DOHH2 (cell line): ENCODE data around the gene ALKBH7.

ENCODE experiments used
- H3F3A ChIP-seq: fragments of 200-600 bp; sonication (generic), shearing (Covaris generic); 2 replicates; pipeline ENCODE4 v1.6.0; 2016; ENCODE audit warnings: antibody characterized with exemption, mild to moderate bottlenecking; ENCODE audit not compliant: control insufficient read depth, insufficient read depth
- H3K27ac ChIP-seq: fragments of 200-600 bp; sonication (generic); 2 replicates; pipeline ENCODE4 v1.5.1; 2014; ENCODE audit warnings: low read depth, mild to moderate bottlenecking, low read length, moderate library complexity
- H3K27me3 ChIP-seq: fragments of 200-600 bp; sonication (generic); 2 replicates; pipeline ENCODE4 v1.6.1; 2014; ENCODE audit warnings: mild to moderate bottlenecking, low read length, mixed read lengths; ENCODE audit not compliant: control insufficient read depth
- H3K36me3 ChIP-seq: fragments of 200-600 bp; sonication (generic); 2 replicates; pipeline ENCODE4 v1.6.1; 2014; ENCODE audit warnings: mild to moderate bottlenecking, low read length, moderate library complexity, mixed read lengths; ENCODE audit not compliant: control insufficient read depth
- H3K4me1 ChIP-seq: fragments of 200-600 bp; sonication (generic); 2 replicates; pipeline ENCODE4 v1.6.1; 2014; ENCODE audit warnings: mild to moderate bottlenecking, low read length, mixed read lengths; ENCODE audit not compliant: control insufficient read depth
- H3K4me2 ChIP-seq: fragments of 200-600 bp; sonication (generic); 2 replicates; pipeline ENCODE4 v1.6.0; 2014; ENCODE audit warnings: mild to moderate bottlenecking, low read length, moderate library complexity
- H3K4me3 ChIP-seq: fragments of 200-600 bp; sonication (generic); 2 replicates; pipeline ENCODE4 v1.5.1; 2014; ENCODE audit warnings: mild to moderate bottlenecking, low read length, mixed read lengths
- H3K79me2 ChIP-seq: fragments of 200-600 bp; sonication (generic); 2 replicates; pipeline ENCODE4 v1.6.1; 2014; ENCODE audit warnings: mild to moderate bottlenecking, low read length, mixed read lengths; ENCODE audit not compliant: control insufficient read depth
- H3K9me2 ChIP-seq: fragments of 200-600 bp; sonication (generic); replicated peaks from 2 replicates; pipeline ENCODE4 v1.6.1; 2014; ENCODE audit warnings: mild to moderate bottlenecking, low read length, mixed read lengths; ENCODE audit not compliant: control insufficient read depth
- H3K9me3 ChIP-seq: fragments of 200-600 bp; sonication (generic); 2 replicates; pipeline ENCODE4 v1.6.1; 2014; ENCODE audit warnings: antibody characterized with exemption, low read length, mixed read lengths; ENCODE audit not compliant: control insufficient read depth, insufficient read depth
- H4K20me1 ChIP-seq: fragments of 200-600 bp; sonication (generic); 2 replicates; pipeline ENCODE4 v1.6.0; 2014; ENCODE audit warnings: low read depth, mild to moderate bottlenecking, antibody characterized with exemption, low read length, moderate library complexity; ENCODE audit not compliant: control insufficient read depth, insufficient read depth
- EZH2phosphoT487 ChIP-seq: fragments of 200-600 bp; sonication (generic); IDR thresholded peaks from 2 replicates; pipeline ENCODE4 v1.6.1; 2017; ENCODE audit warnings: borderline replicate concordance, mild to moderate bottlenecking, antibody characterized with exemption, low read length, moderate library complexity, mixed read lengths
- TF ChIP-seq, protein P1 (sequence below): fragments of 200-600 bp; sonication (generic); IDR thresholded peaks from one replicate; pipeline ENCODE4 v1.5.1; 2014; ENCODE audit warnings: antibody characterized with exemption, mild to moderate bottlenecking, low read depth, low read length; ENCODE audit not compliant: poor library complexity, severe bottlenecking

ALKBH7 gene

DNA sequence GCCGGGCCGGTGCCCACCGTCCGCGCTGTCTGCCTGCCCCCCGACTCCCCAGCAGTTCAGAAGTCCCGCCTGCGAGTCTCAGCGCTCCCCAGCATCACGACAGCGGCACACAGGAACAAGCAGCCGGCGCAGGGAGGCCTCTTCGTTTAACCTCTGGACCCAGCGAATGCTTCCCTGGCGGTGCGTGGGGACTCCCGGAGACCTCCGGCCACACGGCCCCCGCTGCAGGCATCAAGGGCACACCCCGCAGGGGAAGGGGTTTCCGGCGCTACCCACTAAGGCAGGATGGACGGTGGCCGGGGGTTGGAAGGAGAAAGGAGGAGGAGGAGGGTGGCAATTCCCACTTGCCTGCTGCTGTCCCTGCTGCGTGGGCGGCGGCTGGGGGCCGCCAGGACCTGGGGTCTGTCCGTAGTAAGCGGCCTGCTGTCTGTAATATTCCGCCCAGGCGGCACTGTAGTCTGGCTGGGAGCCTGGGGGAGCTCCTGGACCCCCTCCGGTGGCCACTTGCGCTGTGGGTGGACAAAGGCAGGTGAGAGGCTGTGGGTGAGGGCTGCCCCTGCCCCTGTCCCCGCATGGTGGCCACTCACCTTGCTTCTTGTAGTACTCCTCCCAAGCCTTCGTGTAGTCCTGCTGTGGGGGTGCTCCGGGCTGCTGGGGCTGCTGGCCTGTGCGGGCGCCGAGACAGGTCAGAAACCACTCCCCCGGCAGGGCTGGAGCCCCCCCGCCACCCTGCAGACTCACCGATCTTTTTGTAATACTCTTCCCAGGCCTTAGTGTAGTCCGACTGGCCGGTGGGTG, 42.4 kb downstream of the ALKBH7 start:
- Histone ChIP-seq H3K4me2 (no peak overlapping the region), H3K4me3 (no peak overlapping the region), H3K9me3 (no peaks in the 10 kb centered on the region), H3K79me2 (peaks cover 11% of the 10 kb centered on the region), H3K4me1 (no peaks in the 10 kb centered on the region), H3K9me2 (no peaks in the 10 kb centered on the region), H3K36me3 (peaks cover 69% of the 10 kb centered on the region), H3K27ac (no peak overlapping the region), H3K27me3 (no peaks in the 10 kb centered on the region), H3F3A (peaks cover 11% of the 10 kb centered on the region), H4K20me1 (peaks cover 5% of the 10 kb centered on the region; the same call in 1 of the 2 replicates)
- TF ChIP-seq, protein P1, sequence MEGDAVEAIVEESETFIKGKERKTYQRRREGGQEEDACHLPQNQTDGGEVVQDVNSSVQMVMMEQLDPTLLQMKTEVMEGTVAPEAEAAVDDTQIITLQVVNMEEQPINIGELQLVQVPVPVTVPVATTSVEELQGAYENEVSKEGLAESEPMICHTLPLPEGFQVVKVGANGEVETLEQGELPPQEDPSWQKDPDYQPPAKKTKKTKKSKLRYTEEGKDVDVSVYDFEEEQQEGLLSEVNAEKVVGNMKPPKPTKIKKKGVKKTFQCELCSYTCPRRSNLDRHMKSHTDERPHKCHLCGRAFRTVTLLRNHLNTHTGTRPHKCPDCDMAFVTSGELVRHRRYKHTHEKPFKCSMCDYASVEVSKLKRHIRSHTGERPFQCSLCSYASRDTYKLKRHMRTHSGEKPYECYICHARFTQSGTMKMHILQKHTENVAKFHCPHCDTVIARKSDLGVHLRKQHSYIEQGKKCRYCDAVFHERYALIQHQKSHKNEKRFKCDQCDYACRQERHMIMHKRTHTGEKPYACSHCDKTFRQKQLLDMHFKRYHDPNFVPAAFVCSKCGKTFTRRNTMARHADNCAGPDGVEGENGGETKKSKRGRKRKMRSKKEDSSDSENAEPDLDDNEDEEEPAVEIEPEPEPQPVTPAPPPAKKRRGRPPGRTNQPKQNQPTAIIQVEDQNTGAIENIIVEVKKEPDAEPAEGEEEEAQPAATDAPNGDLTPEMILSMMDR, result no peak
- no peak for TF ChIP-seq EZH2phosphoT487

GRCh38 chr19:6415591-6416190, 43.1 kb downstream of the ALKBH7 start:
- H3K9me2 ChIP-seq, result no peaks in the 10 kb centered on the region
- H3K4me1 ChIP-seq, result no peaks in the 10 kb centered on the region
- peaks cover 11% of the 10 kb centered on the region for H3F3A ChIP-seq
- H4K20me1 ChIP-seq, result peaks cover 8% of the 10 kb centered on the region
- TF ChIP-seq, protein P1, result no peak
- no peak for TF ChIP-seq EZH2phosphoT487
- H3K36me3 ChIP-seq, result peaks cover 76% of the 10 kb centered on the region
- peaks cover 18% of the 10 kb centered on the region for H3K79me2 ChIP-seq
- H3K4me3 ChIP-seq, result no peak overlapping the region
- no peak overlapping the region for H3K4me2 ChIP-seq
- no peak overlapping the region for H3K27ac ChIP-seq
- no peaks in the 10 kb centered on the region for H3K27me3 ChIP-seq
- no peaks in the 10 kb centered on the region for H3K9me3 ChIP-seq

GRCh38 chr19:6416658-6417405, 44.2 kb downstream of the ALKBH7 start:
- Histone ChIP-seq H3F3A (peaks cover 11% of the 10 kb centered on the region), H3K9me3 (no peaks in the 10 kb centered on the region), H3K4me3 (no peak overlapping the region), H3K36me3 (peaks cover 87% of the 10 kb centered on the region), H3K27ac (no peak overlapping the region), H3K4me2 (no peak overlapping the region), H3K79me2 (peaks cover 29% of the 10 kb centered on the region), H4K20me1 (peaks cover 15% of the 10 kb centered on the region), H3K9me2 (no peaks in the 10 kb centered on the region), H3K4me1 (no peaks in the 10 kb centered on the region), H3K27me3 (no peaks in the 10 kb centered on the region)
- TF ChIP-seq EZH2phosphoT487, result no peak
- TF ChIP-seq, protein P1, result no peak
